ENCODE data around the gene ZNF878. TPM values are rescaled to one million over a fixed set of nuclear protein-coding genes. Genes with fewer than 3 reads are reported as not detected.
A peak's percentile ranks its signal among the peaks of the same experiment; 100 is the strongest.

The ZNF878 gene
- total and polyA plus RNA-seq, 7 donors, result 0.13 to 0.54 (median 0.49) TPM; not detected in 4

DNA sequence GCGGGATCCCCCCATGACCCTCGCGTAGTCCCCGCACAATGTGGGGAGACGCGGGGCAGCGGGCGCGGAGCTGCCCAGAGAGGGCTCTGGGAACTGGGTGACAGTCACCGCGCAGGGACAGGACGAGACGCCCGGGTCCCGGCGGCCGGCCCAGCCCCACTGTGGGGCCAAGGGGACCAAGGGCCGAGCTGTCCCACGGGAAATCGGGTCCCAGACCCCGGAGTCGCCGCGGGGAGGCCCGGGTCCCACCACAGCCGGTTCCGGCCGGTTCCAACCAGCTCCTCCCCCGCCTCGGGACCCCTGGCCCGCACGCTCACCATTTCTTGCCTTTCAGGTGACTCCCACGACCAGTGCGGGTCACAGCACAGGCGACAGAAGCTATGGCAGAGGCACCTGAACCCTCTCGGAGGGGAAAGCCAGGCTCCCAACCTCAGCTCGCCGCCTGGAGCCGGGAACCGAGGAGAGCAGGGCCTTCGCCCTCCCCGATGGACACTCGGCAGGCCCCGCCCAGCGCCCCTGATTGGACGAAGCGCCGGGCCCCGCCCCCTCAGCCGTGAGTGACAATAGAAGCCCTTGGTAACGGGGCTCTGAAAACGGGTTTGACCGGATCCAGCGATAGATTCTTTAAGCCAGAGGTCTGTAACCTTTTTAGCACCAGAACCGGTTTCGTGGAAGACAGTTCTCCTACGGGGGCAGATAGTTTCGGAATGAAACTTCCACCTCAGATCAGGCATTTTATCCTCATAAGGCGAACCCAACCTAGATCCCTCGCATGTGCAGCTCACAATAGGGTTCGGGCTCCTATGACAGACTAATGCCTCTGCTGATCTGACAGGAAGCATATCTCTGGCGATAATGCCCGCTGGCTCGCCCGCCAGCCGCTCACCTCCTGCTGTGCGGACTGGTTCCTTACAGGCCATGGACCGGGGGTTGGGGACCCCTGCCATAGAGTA, 17.3 kb downstream of the ZNF878 start, which contains the start of gene ZNF433:
Gene ZNF433 (minus strand): TSS at position 460 of the 953 bp plus-strand sequence. CDS start 140 bp downstream, at position 320.
- Histone ChIP-seq H3K4me3 (peak within 1 kb of the TSS; percentile 73 to 95 (median 88)), H3K9me3 (no peaks in the 10 kb centered on the region), H3K4me1 (peaks cover 0 to 15% (median 14%) of the 10 kb centered on the region in 4 donors), H3K36me3 (no peaks in the 10 kb centered on the region), H3K27ac (peak within 1 kb of the TSS; percentile 84 to 90 (median 88)), H3K27me3 (no peaks in the 10 kb centered on the region)
- intact Hi-C loops (cut with DNase I), result loop anchor here (10.0 kb wide), 1 partner anchor 71 kb away; the partner anchor contains the start of gene ZNF763
- WGBS, 2 donors, result 1% methylated on average over 68 of the region's 68 CpGs
- peak; percentile 96 for DNase-seq
- TF ChIP-seq POLR2A (IDR thresholded peaks at IDR 0.05), result peak; percentile 40 to 47
- peak; percentile 79 to 89 (median 86) for TF ChIP-seq POLR2AphosphoS5 (IDR thresholded peaks at IDR 0.05)
- no peak for TF ChIP-seq CTCF (IDR thresholded peaks at IDR 0.05)
- peak in 1 of 4 donors; percentile 9 for TF ChIP-seq EP300 (IDR thresholded peaks at IDR 0.05)

GRCh38 chr19:12034620-12035019, 18.1 kb downstream of the ZNF878 start:
- no peak for TF ChIP-seq POLR2A (IDR thresholded peaks at IDR 0.05)
- no peak for TF ChIP-seq CTCF (IDR thresholded peaks at IDR 0.05)
- no peak for TF ChIP-seq EP300 (IDR thresholded peaks at IDR 0.05)
- TF ChIP-seq POLR2AphosphoS5 (IDR thresholded peaks at IDR 0.05), result no peak
- Histone ChIP-seq H3K4me3 (peak overlapping the region; percentile 73 to 95 (median 88)), H3K27me3 (no peaks in the 10 kb centered on the region), H3K4me1 (peaks cover 0 to 15% (median 14%) of the 10 kb centered on the region in 4 donors), H3K36me3 (no peaks in the 10 kb centered on the region), H3K27ac (peak overlapping the region; percentile 84 to 90 (median 88)), H3K9me3 (no peaks in the 10 kb centered on the region)
- no peak for DNase-seq
- whole genome bisulfite sequencing, 2 donors, result 49 to 56% methylated on average over 8 of the region's 8 CpGs
- intact Hi-C loops (cut with DNase I), result loop anchor here (10.0 kb wide), 1 partner anchor 70 kb away; the partner anchor contains the start of gene ZNF763

DNA sequence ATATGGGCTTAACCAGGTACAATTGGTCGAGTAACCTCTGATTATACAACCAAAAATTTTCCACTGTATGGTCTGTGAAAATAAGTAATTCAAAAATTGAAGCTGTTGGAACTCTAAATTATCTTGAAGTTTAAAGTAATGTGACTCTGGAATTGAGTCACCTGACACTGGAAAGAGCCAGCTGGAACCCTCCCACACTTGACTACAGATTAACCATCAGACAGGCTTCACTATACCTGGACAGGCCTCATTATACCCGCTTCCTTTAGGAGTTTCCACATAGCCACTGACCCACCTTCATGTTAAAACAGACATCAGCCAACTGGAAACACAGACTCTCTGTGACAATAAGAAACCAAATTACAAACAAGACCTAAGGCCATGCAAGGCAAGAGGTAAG, 18.6 kb downstream of the ZNF878 start:
- Histone ChIP-seq H3K27me3 (no peaks in the 10 kb centered on the region), H3K27ac (peak overlapping the region in 2 of 4 donors; percentile 84 to 90), H3K9me3 (no peaks in the 10 kb centered on the region), H3K36me3 (no peaks in the 10 kb centered on the region), H3K4me1 (peaks cover 0 to 15% (median 14%) of the 10 kb centered on the region in 4 donors), H3K4me3 (peak overlapping the region in 3 of 4 donors; percentile 85 to 95 (median 91))
- 89 to 91% methylated on average over 2 of the region's 2 CpGs for WGBS, 2 donors
- intact Hi-C loops (cut with DNase I), result loop anchor here (10.0 kb wide), 1 partner anchor 69 kb away; the partner anchor contains the start of gene ZNF763
- TF ChIP-seq CTCF (IDR thresholded peaks at IDR 0.05), result no peak
- no peak for TF ChIP-seq POLR2AphosphoS5 (IDR thresholded peaks at IDR 0.05)
- no peak for TF ChIP-seq POLR2A (IDR thresholded peaks at IDR 0.05)
- TF ChIP-seq EP300 (IDR thresholded peaks at IDR 0.05), result no peak
- DNase-seq, result no peak

- intact Hi-C loops (cut with DNase I), result no loop called here
- Histone ChIP-seq H3K4me1 (no peaks in the 10 kb centered on the region), H3K9me3 (peaks cover 11 to 51% (median 21%) of the 10 kb centered on the region in 4 donors), H3K27ac (no peak overlapping the region), H3K36me3 (peaks cover 21 to 54% (median 37%) of the 10 kb centered on the region in 4 donors), H3K4me3 (no peak overlapping the region), H3K27me3 (no peaks in the 10 kb centered on the region)
- TF ChIP-seq POLR2A (IDR thresholded peaks at IDR 0.05) (no peak), EP300 (IDR thresholded peaks at IDR 0.05) (no peak), CTCF (IDR thresholded peaks at IDR 0.05) (no peak), POLR2AphosphoS5 (IDR thresholded peaks at IDR 0.05) (no peak)
- 89 to 91% methylated on average over 2 of the region's 2 CpGs for WGBS, 2 donors
- no peak for DNase-seq
Measured at GRCh38 chr19:12015753-12016116, 37.0 kb downstream of the ZNF878 start.
